Colonic mucosa (tissue), 4 donors: ENCODE data around the gene MTURN. TPM values are rescaled to one million over a fixed set of nuclear protein-coding genes. Genes with fewer than 3 reads are reported as not detected.

Experiments used
- DNase-seq: peaks from one replicate; pipeline ENCODE4 v3.0.0-alpha.2; 2020
- H3K27ac ChIP-seq: fragments of 200-600 bp; one replicate; pipeline ENCODE4 v1.8.0; 2021
- H3K27me3 ChIP-seq: fragments of 200-600 bp; one replicate; pipeline ENCODE4 v1.8.0; 2021
- H3K36me3 ChIP-seq: fragments of 200-600 bp; one replicate; pipeline ENCODE4 v1.8.0; 2021
- H3K4me1 ChIP-seq: fragments of 200-600 bp; one replicate; pipeline ENCODE4 v1.8.0; 2021; ENCODE audit warnings: mild to moderate bottlenecking
- H3K4me3 ChIP-seq: fragments of 200-600 bp; one replicate; pipeline ENCODE4 v1.8.0; 2021
- H3K9ac ChIP-seq, 2 donors: one replicate each; pipeline ENCODE4 v1.7.0; 2013; ENCODE audit warnings: control low read depth in 2 of 2, low read depth in 2 of 2, low read length in 2 of 2
- H3K9me3 ChIP-seq: fragments of 200-600 bp; one replicate; pipeline ENCODE4 v1.8.0; 2021
- CTCF ChIP-seq: fragments of 200-600 bp; IDR thresholded peaks from one replicate; pipeline ENCODE4 v1.8.0; 2022; ENCODE audit warnings: antibody characterized with exemption, mild to moderate bottlenecking
- intact Hi-C: fragments of 100-400 bp; cut with DNase I; formaldehyde crosslinking; loops from one replicate; pipeline ENCODE4 v1.14.1; 2022
- total RNA-seq, 2 donors: library from RNA; stranded (reverse); fragmentation: NEBNext Ultra II Directional in 1 of 2; extraction: Animal tissue kit (Norgen Biotek cat#: 25700) in 1 of 2; gene quantifications; one replicate each; pipeline ENCODE4 v1.2.1, GENCODE V29; 2021
- donor health status: healthy.
- donor health status: DM: no; HTN: no; CAD: no.
- donor health status: DM: no; HTN: no; CAD: no.

MTURN gene
- total RNA-seq, 2 donors from 2014 or later: 8.0 to 10.8 TPM

GRCh38 chr7:30148426-30148825 is 13.6 kb downstream of the MTURN start:
- TF ChIP-seq CTCF: no peak
- intact Hi-C loops: no loop called here
- no peak overlapping the region for H3K4me3 ChIP-seq
- no peak overlapping the region for H3K27ac ChIP-seq
- peaks cover 8% of the 10 kb centered on the region for H3K4me1 ChIP-seq
- H3K36me3 ChIP-seq: no peaks in the 10 kb centered on the region
- H3K9me3 ChIP-seq: no peaks in the 10 kb centered on the region
- H3K27me3 ChIP-seq: no peaks in the 10 kb centered on the region
- no peak overlapping the region for H3K9ac ChIP-seq
- DNase-seq: no peak

- Histone ChIP-seq H3K9me3 (no peaks in the 10 kb centered on the region), H3K36me3 (no peaks in the 10 kb centered on the region), H3K4me3 (no peak overlapping the region), H3K9ac (no peak overlapping the region), H3K27ac (no peak overlapping the region), H3K4me1 (peaks cover 6% of the 10 kb centered on the region), H3K27me3 (no peaks in the 10 kb centered on the region)
- TF ChIP-seq CTCF: no peak
- no peak for DNase-seq
- intact Hi-C loops: no loop called here
These were observed 14.2 kb downstream of the MTURN start for GRCh38 chr7:30148951-30149459.

- no peak overlapping the region for H3K4me3 ChIP-seq
- intact Hi-C loops: no loop called here
- no peaks in the 10 kb centered on the region for H3K4me1 ChIP-seq
- DNase-seq: no peak
- H3K27ac ChIP-seq: no peak overlapping the region
- no peak for TF ChIP-seq CTCF
- no peaks in the 10 kb centered on the region for H3K27me3 ChIP-seq
- no peaks in the 10 kb centered on the region for H3K36me3 ChIP-seq
- H3K9me3 ChIP-seq: no peaks in the 10 kb centered on the region
- no peak overlapping the region for H3K9ac ChIP-seq
These were observed 15.0 kb downstream of the MTURN start for GRCh38 chr7:30149640-30150272.

GRCh38 chr7:30150711-30151110 is 15.9 kb downstream of the MTURN start:
- H3K9ac ChIP-seq: no peak overlapping the region
- no peak for TF ChIP-seq CTCF
- DNase-seq: no peak
- no peak overlapping the region for H3K4me3 ChIP-seq
- H3K4me1 ChIP-seq: no peaks in the 10 kb centered on the region
- H3K36me3 ChIP-seq: no peaks in the 10 kb centered on the region
- H3K27ac ChIP-seq: no peak overlapping the region
- H3K27me3 ChIP-seq: no peaks in the 10 kb centered on the region
- intact Hi-C loops: no loop called here
- H3K9me3 ChIP-seq: no peaks in the 10 kb centered on the region

GRCh38 chr7:30154111-30154587 is 19.4 kb downstream of the MTURN start:
- no peak for DNase-seq
- TF ChIP-seq CTCF: no peak
- Histone ChIP-seq H3K27ac (no peak overlapping the region), H3K4me1 (no peaks in the 10 kb centered on the region), H3K36me3 (no peaks in the 10 kb centered on the region), H3K4me3 (no peak overlapping the region), H3K9me3 (no peaks in the 10 kb centered on the region), H3K27me3 (no peaks in the 10 kb centered on the region), H3K9ac (no peak overlapping the region)
- intact Hi-C loops: no loop called here
